DMS79 (cell line): Measurements from ENCODE around the gene GPR39.

Experiments used
- DNase-seq: peaks from one replicate; lab custom pipeline; 2025; lab: John Stamatoyannopoulos, UW

Gene GPR39

GRCh38 chr2:132671151-132671835, 254.7 kb downstream of the GPR39 start:
- no peak for DNase-seq

DNA sequence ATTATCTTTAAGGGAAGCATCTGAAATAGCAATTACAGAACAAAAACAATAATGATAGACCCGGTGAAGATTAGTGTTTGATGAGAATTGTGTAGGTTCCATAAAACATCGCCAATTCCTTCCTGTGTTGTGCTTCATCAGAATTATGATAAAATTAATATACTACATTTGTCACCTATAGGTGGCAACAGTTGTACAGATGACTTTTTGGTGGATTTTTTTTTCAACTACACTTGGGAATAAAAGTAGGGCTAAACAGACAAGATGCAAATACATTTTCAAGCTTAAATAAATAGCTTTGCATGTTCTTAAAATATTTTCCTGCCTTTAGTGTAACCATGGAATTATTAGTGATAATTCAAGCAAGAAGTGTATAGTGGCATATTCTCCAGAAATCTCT, 260.4 kb downstream of the GPR39 start:
- no peak for DNase-seq

DNA sequence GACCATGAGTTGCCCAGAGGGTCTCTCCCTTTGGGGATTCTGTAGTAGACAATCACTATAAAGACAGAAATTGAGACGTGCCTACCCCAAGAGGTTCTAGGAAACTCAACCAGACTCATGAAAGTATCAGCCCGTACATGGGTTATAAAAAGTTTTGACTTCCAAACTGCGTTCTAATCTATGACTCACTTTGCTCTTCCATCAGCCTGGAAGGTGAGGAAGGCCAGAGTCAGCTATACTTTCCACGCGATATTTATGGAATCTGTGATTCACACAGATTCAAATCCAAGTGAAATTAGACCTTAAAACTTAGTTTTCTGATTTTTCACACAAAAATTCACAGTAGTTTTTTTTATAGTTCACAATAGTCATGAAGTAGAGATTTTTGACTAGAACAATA, 261.1 kb downstream of the GPR39 start:
- DNase-seq = no peak

DNA sequence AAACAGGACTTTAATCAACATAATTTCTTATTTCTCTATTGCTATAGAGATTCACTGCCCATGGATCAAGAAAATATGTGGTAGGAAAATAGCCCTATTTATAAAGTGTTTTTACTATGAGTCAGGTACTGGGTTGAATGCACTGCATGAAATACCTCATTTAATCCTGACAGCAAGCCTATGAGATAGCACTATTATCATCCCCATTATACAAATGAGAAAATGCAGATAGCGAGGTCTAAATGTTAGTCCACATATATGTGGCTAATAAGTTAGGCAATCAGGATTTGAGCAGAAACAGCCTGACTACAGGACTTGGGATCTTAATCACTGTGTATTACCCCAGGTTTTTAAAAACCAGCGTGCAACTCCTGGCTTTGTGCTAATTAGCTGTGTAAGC, 261.9 kb downstream of the GPR39 start:
- DNase-seq = no peak

DNA sequence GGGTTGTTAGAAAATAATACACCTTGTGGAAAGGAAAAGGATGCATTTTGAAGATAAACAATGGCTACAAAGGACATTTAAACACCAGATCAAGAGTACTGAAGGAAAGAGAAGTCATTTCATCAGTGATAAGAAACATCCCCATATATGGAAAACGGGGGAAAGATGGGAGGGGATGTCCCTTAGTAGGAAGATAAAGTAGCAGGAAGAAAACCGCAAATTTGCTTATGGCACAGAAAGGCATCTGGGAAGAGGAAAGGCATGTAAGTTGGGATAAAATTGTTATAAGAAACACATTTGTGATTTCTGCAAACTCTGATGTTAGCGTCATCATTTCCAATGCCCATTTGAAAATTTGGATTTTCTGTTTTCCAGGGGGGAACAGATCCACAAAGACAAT, 263.9 kb downstream of the GPR39 start:
- DNase-seq = no peak

- no peak for DNase-seq
These were observed 265.2 kb downstream of the GPR39 start for GRCh38 chr2:132681766-132682165.

- no peak for DNase-seq
These were observed 274.2 kb downstream of the GPR39 start for GRCh38 chr2:132690664-132691303.

DNA sequence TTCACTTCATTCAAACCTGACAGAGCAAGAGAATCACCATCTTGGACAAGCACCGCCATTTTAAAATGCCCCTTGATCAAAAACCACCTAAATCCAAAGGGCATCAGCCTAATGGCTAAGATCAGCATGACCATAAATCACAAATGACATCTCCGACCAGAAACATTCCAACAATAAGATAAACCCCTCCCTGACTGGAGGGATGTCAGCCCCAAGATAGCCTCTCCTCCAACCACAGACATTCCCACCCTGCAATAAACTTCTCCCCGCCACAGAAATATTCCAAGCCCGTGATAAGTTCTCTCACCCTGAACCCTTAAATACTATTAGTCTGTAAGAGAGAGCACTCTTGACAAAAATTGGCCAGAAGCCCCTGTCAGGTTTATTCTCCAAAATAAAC, 275.0 kb downstream of the GPR39 start:
- no peak for DNase-seq

- no peak for DNase-seq
These were observed 276.2 kb downstream of the GPR39 start for GRCh38 chr2:132692816-132693215.
